Transverse colon (tissue), 4 donors: ENCODE results near the gene DRD4.

Experiments
- EP300 ChIP-seq: sonication (generic); formaldehyde crosslinking; IDR thresholded peaks from one replicate; pipeline ENCODE4 v1.6.1; 2017; ENCODE audit warnings: antibody characterized with exemption, low read depth
- POLR2A ChIP-seq: fragments of 450-650 bp; IDR thresholded peaks from one replicate; pipeline ENCODE4 v1.6.1; 2016; ENCODE audit warnings: antibody characterized with exemption, mild to moderate bottlenecking, moderate library complexity
- POLR2AphosphoS5 ChIP-seq, 3 donors: sonication (generic); formaldehyde crosslinking; IDR thresholded peaks; one replicate each; pipeline ENCODE4 v1.6.1; 2016; ENCODE audit warnings: antibody characterized with exemption in 3 of 3
- TF ChIP-seq, protein P1 (sequence below), 5 experiments: fragments of 200-600 bp in 3 of 5; fragments of 450-650 bp in 2 of 5; sonication (generic) in 3 of 5; IDR thresholded peaks; 1 replicate in 2 of 5; 2 replicates in 3 of 5; pipeline ENCODE4 v1.5.1; 2016 to 2017; ENCODE audit warnings: antibody characterized with exemption in 5 of 5, inconsistent platforms in 3 of 5, mild to moderate bottlenecking in 2 of 5, moderate library complexity in 1 of 5

DNA sequence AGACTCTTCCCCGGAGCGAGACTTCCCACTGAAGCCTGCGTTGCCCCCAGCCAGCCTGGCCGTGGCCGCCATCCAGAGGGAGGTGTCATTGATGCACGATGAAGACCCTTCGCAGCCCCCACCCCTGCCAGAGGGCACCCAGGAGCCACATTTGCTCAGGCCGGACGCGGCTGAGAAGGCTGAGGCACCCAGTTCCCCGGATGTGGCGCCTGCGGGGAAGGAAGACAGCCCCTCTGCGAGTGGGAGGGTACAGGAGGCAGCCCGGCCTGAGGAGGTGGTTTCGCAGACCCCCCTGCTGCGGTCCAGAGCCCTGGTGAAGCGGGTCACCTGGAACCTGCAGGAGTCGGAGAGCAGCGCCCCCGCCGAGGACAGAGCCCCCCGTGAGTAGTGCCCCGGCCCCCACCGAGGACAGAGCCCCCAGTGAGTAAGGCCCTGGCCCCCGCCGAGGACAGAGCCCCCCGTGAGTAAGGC, 27.7 kb upstream of the DRD4 start:
- TF ChIP-seq, protein P1, sequence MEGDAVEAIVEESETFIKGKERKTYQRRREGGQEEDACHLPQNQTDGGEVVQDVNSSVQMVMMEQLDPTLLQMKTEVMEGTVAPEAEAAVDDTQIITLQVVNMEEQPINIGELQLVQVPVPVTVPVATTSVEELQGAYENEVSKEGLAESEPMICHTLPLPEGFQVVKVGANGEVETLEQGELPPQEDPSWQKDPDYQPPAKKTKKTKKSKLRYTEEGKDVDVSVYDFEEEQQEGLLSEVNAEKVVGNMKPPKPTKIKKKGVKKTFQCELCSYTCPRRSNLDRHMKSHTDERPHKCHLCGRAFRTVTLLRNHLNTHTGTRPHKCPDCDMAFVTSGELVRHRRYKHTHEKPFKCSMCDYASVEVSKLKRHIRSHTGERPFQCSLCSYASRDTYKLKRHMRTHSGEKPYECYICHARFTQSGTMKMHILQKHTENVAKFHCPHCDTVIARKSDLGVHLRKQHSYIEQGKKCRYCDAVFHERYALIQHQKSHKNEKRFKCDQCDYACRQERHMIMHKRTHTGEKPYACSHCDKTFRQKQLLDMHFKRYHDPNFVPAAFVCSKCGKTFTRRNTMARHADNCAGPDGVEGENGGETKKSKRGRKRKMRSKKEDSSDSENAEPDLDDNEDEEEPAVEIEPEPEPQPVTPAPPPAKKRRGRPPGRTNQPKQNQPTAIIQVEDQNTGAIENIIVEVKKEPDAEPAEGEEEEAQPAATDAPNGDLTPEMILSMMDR (IDR thresholded peaks at IDR 0.05) = no peak
- TF ChIP-seq POLR2A (no peak), EP300 (no peak), POLR2AphosphoS5 (IDR thresholded peaks at IDR 0.05) (no peak)
